Measurements from ENCODE around the gene SLC5A6.
"Not testable (repeated sequence)": the region's sequence is repeated elsewhere in the genome, so short reads cannot be mapped to it uniquely, and the experiment has no call there.

SLC5A6 gene

GRCh38 chr2:27208486-27209050 lies 3.5 kb downstream of the SLC5A6 start:
- DNase-seq, result no peak

GRCh38 chr2:27206346-27206745 lies 5.7 kb downstream of the SLC5A6 start:
- DNase-seq, result no peak

- no peak for DNase-seq
These were observed 6.9 kb downstream of the SLC5A6 start for GRCh38 chr2:27205206-27205605.

- DNase-seq, result no peak
These were observed 7.5 kb downstream of the SLC5A6 start for GRCh38 chr2:27204566-27204965.

DNA sequence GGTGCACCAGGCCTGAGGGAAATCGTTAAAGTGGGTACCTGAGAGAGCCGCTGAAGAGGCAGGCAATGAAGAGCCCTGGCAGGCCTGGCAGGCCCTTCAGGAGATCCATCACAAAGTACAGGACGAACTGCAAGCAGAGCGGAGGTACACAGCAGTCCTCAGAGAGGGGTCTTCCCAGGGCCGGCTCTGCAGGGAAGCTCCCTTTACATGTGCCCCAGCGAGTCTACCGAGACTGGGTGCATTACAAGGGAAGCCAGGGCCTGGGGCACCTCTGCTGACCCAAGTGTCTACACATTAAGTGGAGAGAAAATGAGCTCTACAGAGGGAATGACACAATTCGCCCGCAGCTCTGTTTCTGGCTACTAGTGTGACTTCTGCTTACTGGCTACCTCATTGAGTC lies 8.3 kb downstream of the SLC5A6 start:
- no peak for DNase-seq

- DNase-seq, result peak in 7 of 56 donors; percentile 2 to 21 (median 8)
These were observed 9.2 kb downstream of the SLC5A6 start for GRCh38 chr2:27202854-27203253.

DNA sequence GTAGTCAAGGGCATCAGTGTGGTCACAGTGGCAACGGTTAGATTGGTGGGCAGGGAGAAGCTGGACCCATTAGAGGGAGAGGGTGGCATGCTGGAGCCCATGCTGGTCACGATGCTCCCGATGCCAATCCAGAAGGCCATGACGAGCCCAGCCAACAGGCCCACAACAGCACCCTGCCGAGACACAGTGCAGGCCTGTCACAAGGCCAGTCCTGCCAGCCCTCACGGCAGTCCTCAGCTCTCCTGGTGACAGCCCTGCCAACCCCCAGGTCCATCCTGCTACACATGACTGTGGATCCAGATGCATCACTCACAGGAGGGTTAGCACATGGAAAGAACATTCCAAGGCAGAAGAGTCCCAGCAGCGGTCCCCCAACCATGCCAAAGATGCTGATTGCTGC lies 10.4 kb downstream of the SLC5A6 start:
- no peak for DNase-seq

- DNase-seq, result no peak
These were observed 12.8 kb downstream of the SLC5A6 start for GRCh38 chr2:27199241-27199640.

DNA sequence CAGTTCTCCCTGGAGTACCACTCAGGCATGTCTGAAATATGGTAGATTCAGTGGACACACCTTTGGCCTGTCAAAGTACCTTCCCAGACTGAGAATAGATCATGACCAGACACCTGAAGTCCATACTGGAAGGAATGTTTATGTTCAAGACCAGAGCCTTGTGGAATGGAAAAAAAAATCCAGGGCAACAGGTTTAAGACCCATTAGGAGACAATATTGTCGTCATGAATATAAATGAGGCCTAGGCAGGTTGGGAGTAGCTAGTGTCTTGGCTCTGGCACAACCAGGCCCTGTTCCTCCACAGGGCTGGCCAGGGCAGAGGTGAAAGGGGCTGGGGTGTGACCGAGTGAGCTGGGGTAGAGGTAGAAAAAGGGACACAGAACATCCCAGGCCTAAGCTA lies 13.4 kb downstream of the SLC5A6 start:
- DNase-seq, result no peak

GRCh38 chr2:27198068-27198467 lies 14.0 kb downstream of the SLC5A6 start:
- DNase-seq, result not testable (repeated sequence)

DNA sequence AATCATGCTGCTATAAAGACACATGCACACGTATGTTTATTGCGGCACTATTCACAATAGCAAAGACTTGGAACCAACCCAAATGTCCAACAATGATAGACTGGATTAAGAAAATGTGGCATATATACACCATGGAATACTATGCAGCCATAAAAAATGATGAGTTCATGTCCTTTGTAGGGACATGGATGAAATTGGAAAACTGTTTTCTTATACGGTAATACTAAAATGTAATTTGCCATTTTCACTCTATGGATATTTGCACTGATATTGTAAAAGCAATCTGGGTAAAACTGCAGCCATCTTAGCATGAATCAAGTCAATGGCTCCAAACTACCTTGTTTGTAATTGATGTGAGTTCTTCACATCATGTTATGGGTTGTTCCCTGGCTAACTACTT lies 16.3 kb downstream of the SLC5A6 start:
- not testable (repeated sequence) for DNase-seq

GRCh38 chr2:27194538-27195354 lies 17.3 kb downstream of the SLC5A6 start:
- no peak for DNase-seq

DNA sequence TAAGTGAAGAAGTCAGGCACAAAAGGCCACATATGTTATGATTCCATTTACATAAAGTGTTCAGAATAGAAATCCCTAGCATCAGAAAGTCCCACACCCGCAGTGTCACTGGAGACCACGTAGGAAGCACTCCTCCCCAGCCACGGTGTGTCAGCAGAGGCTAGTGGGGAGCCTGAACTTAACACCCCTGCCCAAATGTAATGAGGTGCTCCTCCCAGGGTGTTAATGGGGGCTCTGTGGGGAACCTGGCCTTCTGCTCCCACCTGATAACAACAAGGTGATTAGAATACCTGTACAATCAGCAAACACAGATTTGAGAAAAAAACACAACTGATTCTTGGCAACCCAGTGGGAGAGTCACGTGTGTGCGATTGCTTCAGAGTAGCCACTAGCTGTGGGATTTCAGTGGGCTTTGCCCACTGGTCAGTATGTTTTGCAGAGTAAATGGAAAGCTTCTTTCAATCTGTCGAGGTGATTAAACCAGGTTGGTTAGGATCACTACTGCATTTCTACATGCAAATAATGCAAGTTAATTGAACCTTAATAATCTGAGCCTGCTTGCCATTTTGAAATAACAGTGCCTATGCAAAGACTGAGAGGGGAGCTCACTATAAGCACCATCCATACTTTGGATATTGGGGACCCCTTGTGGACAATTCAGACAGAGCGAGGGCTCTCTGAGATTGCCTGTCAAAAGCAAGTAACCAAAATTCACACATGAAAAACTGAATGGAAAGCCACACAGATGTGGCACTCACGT lies 20.8 kb downstream of the SLC5A6 start:
- DNase-seq, result peak in 17 of 56 donors; percentile 1 to 58 (median 7)

- DNase-seq, result no peak
These were observed 22.1 kb downstream of the SLC5A6 start for GRCh38 chr2:27189989-27190388.

DNA sequence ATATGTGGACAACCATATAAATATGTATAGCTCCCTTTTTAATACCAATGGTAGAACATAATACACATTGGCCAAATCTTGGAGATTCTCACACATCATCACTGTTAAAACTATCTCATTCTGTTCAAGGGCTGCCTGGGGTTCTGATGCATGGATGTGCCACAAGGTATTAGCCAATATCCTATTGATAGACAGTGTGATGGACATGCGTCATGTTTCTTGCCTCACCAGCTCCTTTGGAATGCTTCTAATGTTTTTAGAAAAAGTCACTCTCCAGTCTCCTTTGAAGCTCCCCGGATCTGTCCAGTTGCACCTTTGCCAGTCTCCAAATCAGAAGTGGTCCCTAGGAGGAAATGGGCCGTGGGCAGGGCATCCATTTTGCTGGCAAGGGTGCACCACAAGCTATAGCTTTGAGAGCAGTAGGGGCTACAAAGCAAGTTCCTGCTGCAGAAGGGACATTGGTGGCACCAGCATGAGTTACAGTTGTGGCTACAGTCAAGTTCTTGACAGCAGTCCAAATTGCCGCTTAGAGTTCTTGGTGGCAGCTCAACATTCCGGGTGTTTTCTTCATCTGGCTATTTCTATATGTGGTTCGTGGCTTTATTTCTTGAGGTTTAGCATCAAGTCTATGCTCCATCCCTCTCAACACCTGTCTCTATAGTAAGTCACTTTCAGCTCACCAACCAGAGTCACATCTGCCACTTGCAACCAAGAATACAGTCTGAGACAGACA lies 25.3 kb downstream of the SLC5A6 start:
- DNase-seq, result no peak

GRCh38 chr2:27185331-27186026 lies 26.6 kb downstream of the SLC5A6 start:
- peak in 1 of 56 donors; percentile 6 for DNase-seq

DNA sequence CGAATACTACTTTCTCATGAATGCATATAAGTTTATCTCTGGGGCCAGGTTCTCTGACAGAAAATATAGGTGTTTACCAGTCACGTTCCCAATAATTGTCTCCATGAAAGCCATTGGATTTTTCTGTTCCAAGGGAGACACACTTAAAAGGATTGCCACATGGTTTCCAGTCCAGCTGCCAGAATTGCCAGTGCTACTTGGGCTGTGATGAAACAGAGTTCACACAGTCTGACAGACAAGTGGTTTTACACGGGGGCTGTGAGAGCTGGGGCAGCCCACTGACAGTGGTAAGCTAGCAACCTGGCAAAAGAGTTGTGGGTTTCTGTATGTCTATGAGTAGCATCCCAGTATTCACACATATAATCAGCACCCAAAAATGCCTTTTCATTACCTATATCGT lies 28.0 kb downstream of the SLC5A6 start:
- no peak for DNase-seq

- DNase-seq, result no peak
These were observed 29.7 kb downstream of the SLC5A6 start for GRCh38 chr2:27182346-27182745.

DNA sequence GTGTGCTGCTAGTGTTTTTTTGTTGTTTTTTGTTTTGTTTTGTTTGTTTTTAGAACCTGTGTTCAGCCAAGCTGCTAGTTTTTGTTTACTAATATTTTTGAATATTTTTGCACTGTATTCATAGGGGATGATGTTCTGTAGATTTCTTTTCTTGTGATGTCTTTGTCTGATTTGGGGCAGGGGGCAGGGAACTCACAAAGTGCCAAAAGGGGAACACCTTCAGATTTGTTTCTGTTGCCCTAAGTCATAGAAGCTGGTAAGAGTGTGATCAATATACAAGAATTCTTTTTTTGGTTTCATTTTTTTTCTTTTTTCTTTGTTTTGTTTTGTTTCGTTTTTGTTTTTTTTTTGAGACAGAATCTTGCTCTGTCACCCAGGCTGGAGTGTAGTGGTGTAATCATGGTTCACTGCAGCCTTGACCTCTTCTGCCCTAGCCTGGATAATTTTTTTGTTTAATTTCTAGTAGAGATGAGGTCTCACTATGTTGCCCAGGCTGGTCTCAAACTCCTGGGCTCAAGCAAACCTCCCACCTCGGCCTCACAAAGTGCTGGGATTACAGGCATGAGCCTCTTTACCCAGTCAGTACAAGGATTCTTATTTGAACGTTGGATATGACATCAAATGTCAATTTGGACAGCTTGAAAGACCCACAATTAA lies 32.6 kb downstream of the SLC5A6 start:
- DNase-seq, result no peak

DNA sequence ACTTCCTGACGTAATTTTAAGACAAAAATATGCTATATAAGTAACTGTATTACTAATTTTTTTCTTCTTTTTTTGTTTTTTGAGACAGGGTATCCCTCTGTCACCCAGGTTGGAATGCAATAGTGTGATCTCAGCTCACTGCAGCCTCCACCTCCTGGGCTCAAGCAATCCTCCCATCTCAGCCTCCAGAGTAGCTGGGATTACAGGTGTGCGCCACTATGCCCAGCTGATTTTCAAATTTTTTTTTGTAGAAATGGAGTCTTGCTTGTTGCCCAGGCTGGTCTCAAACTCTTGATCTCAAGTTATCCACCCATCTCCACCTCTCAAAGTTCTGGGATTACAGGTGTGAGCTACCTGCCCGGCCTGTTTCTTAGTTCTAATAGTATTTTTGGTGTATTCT lies 33.6 kb downstream of the SLC5A6 start:
- DNase-seq, result no peak
